ENCODE results near the gene FAM131A. TPM values are rescaled to one million over a fixed set of nuclear protein-coding genes. Genes with fewer than 3 reads are reported as not detected.
A peak's percentile ranks its signal among the peaks of the same experiment; 100 is the strongest.

Gene FAM131A
- polyA plus RNA-seq, 1 donor (not counting 4 experiments of a cell fraction or from before 2014, with no cell fraction given), result 10.8 TPM

- Histone ChIP-seq H3K9me3 (ENCODE audit: control insufficient read depth, low read depth, low read length) (no peaks in the 10 kb centered on the region), H4K20me1 (ENCODE audit: control insufficient read depth, extremely low read depth, insufficient read depth, low read length) (no peaks in the 10 kb centered on the region), H3K27ac (ENCODE audit: control insufficient read depth, insufficient read depth, low read length) (peak overlapping the region; percentile 82), H3K4me3 (ENCODE audit: control insufficient read depth in 2 of 3, extremely low read depth in 1 of 3, insufficient read depth in 2 of 3, low read depth in 1 of 3, low read length in 3 of 3) (peak overlapping the region; percentile 59 to 97 (median 95)), H3K9me1 (ENCODE audit: control insufficient read depth, extremely low read depth, insufficient read depth, low read length) (no peaks in the 10 kb centered on the region), H3K36me3 (ENCODE audit: control insufficient read depth in 2 of 2, extremely low read depth in 1 of 2, insufficient read depth in 2 of 2, low read length in 2 of 2) (peaks cover 13 to 16% of the 10 kb centered on the region in 2 experiments), H2AFZ (ENCODE audit: control insufficient read depth, low read length) (peak overlapping the region; percentile 86), H3K27me3 (ENCODE audit: control insufficient read depth, extremely low read depth, insufficient read depth, low read length) (no peaks in the 10 kb centered on the region), H3K4me1 (ENCODE audit: control insufficient read depth, extremely low read depth, insufficient read depth, low read length) (peaks cover 22% of the 10 kb centered on the region), H3K79me2 (ENCODE audit: control insufficient read depth, insufficient read depth, low read length) (peaks cover 25% of the 10 kb centered on the region), H3K9ac (ENCODE audit: control insufficient read depth, extremely low read depth, insufficient read depth, low read length) (peak overlapping the region; percentile 83), H3K4me2 (ENCODE audit: control insufficient read depth, extremely low read depth, insufficient read depth, low read depth, low read length) (peak overlapping the region; percentile 74)
- TF ChIP-seq EZH2 (IDR thresholded peaks at IDR 0.05; ENCODE audit: low read length) (no peak), CTCF (optimal IDR thresholded peaks at IDR 0.05 in 1 of 3, IDR thresholded peaks at IDR 0.05 in 1 of 3, conservative IDR thresholded peaks at IDR 0.05 in 1 of 3; ENCODE audit: extremely low read depth in 1 of 3, insufficient read depth in 2 of 3, low read length in 3 of 3) (peak in 2 of 3 experiments; percentile 55 to 57)
- dilution Hi-C loops (cut with MboI; ENCODE audit: extremely low pct_ligation_motif_present, low sequenced_read_pairs), result no loop called here
- FAIRE-seq (peak; percentile 82), DNase-seq (ENCODE audit: low read depth, low spot score) (peak; percentile 79)
Observed at GRCh38 chr3:184362668-184363546, 25.5 kb downstream of the FAM131A start.

GRCh38 chr3:184366619-184367289, 29.4 kb downstream of the FAM131A start:
- no peak overlapping the region for H3K9ac ChIP-seq (ENCODE audit: control insufficient read depth, extremely low read depth, insufficient read depth, low read length)
- no peak for DNase-seq (ENCODE audit: low read depth, low spot score)
- dilution Hi-C loops (cut with MboI; ENCODE audit: extremely low pct_ligation_motif_present, low sequenced_read_pairs), result no loop called here

More at GRCh38 chr3:184366619-184367289, 29.4 kb downstream of the FAM131A start:
- no peak overlapping the region for H2AFZ ChIP-seq (ENCODE audit: control insufficient read depth, low read length)
- no peaks in the 10 kb centered on the region for H3K27me3 ChIP-seq (ENCODE audit: control insufficient read depth, extremely low read depth, insufficient read depth, low read length)
- no peaks in the 10 kb centered on the region for H3K9me1 ChIP-seq (ENCODE audit: control insufficient read depth, extremely low read depth, insufficient read depth, low read length)
- no peak overlapping the region for H3K4me3 ChIP-seq (ENCODE audit: control insufficient read depth in 2 of 3, extremely low read depth in 1 of 3, insufficient read depth in 2 of 3, low read depth in 1 of 3, low read length in 3 of 3)
- no peak overlapping the region for H3K27ac ChIP-seq (ENCODE audit: control insufficient read depth, insufficient read depth, low read length)
- peaks cover 16% of the 10 kb centered on the region for H3K4me1 ChIP-seq (ENCODE audit: control insufficient read depth, extremely low read depth, insufficient read depth, low read length)
- H4K20me1 ChIP-seq (ENCODE audit: control insufficient read depth, extremely low read depth, insufficient read depth, low read length), result no peaks in the 10 kb centered on the region
- TF ChIP-seq EZH2 (IDR thresholded peaks at IDR 0.05; ENCODE audit: low read length) (no peak), CTCF (optimal IDR thresholded peaks at IDR 0.05 in 1 of 3, IDR thresholded peaks at IDR 0.05 in 1 of 3, conservative IDR thresholded peaks at IDR 0.05 in 1 of 3; ENCODE audit: extremely low read depth in 1 of 3, insufficient read depth in 2 of 3, low read length in 3 of 3) (no peak)
- no peak overlapping the region for H3K4me2 ChIP-seq (ENCODE audit: control insufficient read depth, extremely low read depth, insufficient read depth, low read depth, low read length)
- FAIRE-seq, result no peak
- no peaks in the 10 kb centered on the region for H3K9me3 ChIP-seq (ENCODE audit: control insufficient read depth, low read depth, low read length)
- H3K36me3 ChIP-seq (ENCODE audit: control insufficient read depth in 2 of 2, extremely low read depth in 1 of 2, insufficient read depth in 2 of 2, low read length in 2 of 2), result peaks cover 25% of the 10 kb centered on the region in 2 experiments
- H3K79me2 ChIP-seq (ENCODE audit: control insufficient read depth, insufficient read depth, low read length), result peaks cover 25% of the 10 kb centered on the region
